ENCODE results near the gene REST.
A peak's percentile ranks its signal among the peaks of the same experiment; 100 is the strongest.
"Not testable (repeated sequence)": the region's sequence is repeated elsewhere in the genome, so short reads cannot be mapped to it uniquely, and the experiment has no call there.

The REST gene

GRCh38 chr4:56907489-56908205 is at the start of gene REST:
Gene REST (plus strand): TSS chr4:56907900. CDS start chr4:56910639, 2,739 bp downstream.
- DNase-seq (ENCODE audit: low spot score) = peak; percentile 72

GRCh38 chr4:56859841-56860240 is 47.9 kb upstream of the REST start:
- no peak for DNase-seq (ENCODE audit: low spot score)

- no peak for DNase-seq (ENCODE audit: low spot score)
Observed at GRCh38 chr4:56860781-56861180, 46.9 kb upstream of the REST start.

- no peak for DNase-seq (ENCODE audit: low spot score)
Observed at GRCh38 chr4:56861360-56861759, 46.3 kb upstream of the REST start.

GRCh38 chr4:56863441-56864139 is 44.1 kb upstream of the REST start:
- DNase-seq (ENCODE audit: low spot score) = no peak

- no peak for DNase-seq (ENCODE audit: low spot score)
Observed at GRCh38 chr4:56870946-56871345, 36.8 kb upstream of the REST start.

- DNase-seq (ENCODE audit: low spot score) = no peak
Observed at GRCh38 chr4:56871371-56871866, 36.3 kb upstream of the REST start.

- DNase-seq (ENCODE audit: low spot score) = no peak
Observed at GRCh38 chr4:56874166-56874565, 33.5 kb upstream of the REST start.

GRCh38 chr4:56874923-56875322 is 32.8 kb upstream of the REST start:
- no peak for DNase-seq (ENCODE audit: low spot score)

GRCh38 chr4:56876264-56876663 is 31.4 kb upstream of the REST start:
- DNase-seq (ENCODE audit: low spot score) = no peak

GRCh38 chr4:56879996-56880395 is 27.7 kb upstream of the REST start:
- no peak for DNase-seq (ENCODE audit: low spot score)

GRCh38 chr4:56880572-56880971 is 27.1 kb upstream of the REST start:
- DNase-seq (ENCODE audit: low spot score) = no peak

- not testable (repeated sequence) for DNase-seq (ENCODE audit: low spot score)
Observed at GRCh38 chr4:56884511-56884910, 23.2 kb upstream of the REST start.

GRCh38 chr4:56892691-56893090 is 15.0 kb upstream of the REST start:
- DNase-seq (ENCODE audit: low spot score) = no peak

- DNase-seq (ENCODE audit: low spot score) = not testable (repeated sequence)
Observed at GRCh38 chr4:56897842-56898241, 9.9 kb upstream of the REST start.

GRCh38 chr4:56900186-56900585 is 7.5 kb upstream of the REST start:
- DNase-seq (ENCODE audit: low spot score) = not testable (repeated sequence)

GRCh38 chr4:56902703-56903102 is 5.0 kb upstream of the REST start:
- no peak for DNase-seq (ENCODE audit: low spot score)

GRCh38 chr4:56905796-56906195 is 1.9 kb upstream of the REST start:
- DNase-seq (ENCODE audit: low spot score) = no peak

- no peak for DNase-seq (ENCODE audit: low spot score)
Observed at GRCh38 chr4:56906489-56907393, 959 bp upstream of the REST start.

GRCh38 chr4:56908206-56909085 is 746 bp downstream of the REST start:
- DNase-seq (ENCODE audit: low spot score) = peak; percentile 89

All from hepatic stellate cell (primary cell).